ENCODE measurements around the gene LRIG3. TPM values are rescaled to one million over a fixed set of nuclear protein-coding genes. Genes with fewer than 3 reads are reported as not detected.

The LRIG3 gene
- total RNA-seq, 1 donor from 2014 or later: 6.9 TPM

DNA sequence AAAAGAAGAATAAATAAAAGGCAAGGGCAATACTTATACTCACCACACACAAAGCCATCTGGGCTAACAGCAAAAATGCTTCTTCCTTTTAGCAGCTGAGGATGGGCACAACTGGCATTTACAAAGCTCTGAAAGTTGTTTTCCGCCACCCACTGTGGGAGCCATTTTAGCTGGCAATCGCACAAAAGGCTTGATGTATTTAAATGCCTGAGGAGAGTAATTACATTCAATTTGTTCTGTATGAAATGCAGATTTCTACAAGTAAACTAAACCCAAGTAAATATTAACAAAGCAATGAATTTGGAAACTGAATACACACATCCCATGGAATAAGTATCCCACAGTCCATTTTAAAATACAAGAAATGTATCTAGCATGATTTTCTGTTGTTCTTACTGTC, 37.5 kb downstream of the LRIG3 start:
- no peaks in the 10 kb centered on the region for H3K36me3 Mint-ChIP-seq (ENCODE audit: unreplicated experiment)
- H3K4me3 Mint-ChIP-seq (ENCODE audit: unreplicated experiment): no peak overlapping the region
- no peaks in the 10 kb centered on the region for H3K4me1 Mint-ChIP-seq (ENCODE audit: low read depth, unreplicated experiment)
- no peaks in the 10 kb centered on the region for H3K9me3 Mint-ChIP-seq (ENCODE audit: unreplicated experiment)
- no peaks in the 10 kb centered on the region for H3K27me3 Mint-ChIP-seq (ENCODE audit: unreplicated experiment)
- H3K27ac Mint-ChIP-seq (ENCODE audit: unreplicated experiment): no peak overlapping the region
- DNase-seq: no peak
- no peak for TF ChIP-seq CTCF (IDR thresholded peaks at IDR 0.05; ENCODE audit: partially characterized antibody, unreplicated experiment)

DNA sequence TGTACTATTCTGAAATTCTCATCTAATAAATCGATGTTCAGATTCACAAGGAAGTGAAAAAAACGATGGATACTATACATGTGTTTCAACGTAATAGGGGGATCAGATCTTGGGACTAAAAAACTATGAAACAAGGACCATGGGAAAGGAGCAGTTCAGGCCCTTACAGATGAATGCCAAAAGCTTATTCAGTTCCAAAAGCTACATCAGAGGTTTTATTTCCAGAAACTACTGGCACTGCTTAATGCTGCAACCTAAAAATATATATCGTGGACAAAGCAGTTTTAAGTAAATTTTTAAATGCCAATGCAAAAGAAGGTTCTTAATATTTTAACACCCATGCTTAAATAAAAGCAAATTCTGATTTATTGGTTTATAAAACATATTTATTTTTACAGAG, 38.5 kb downstream of the LRIG3 start:
- no peaks in the 10 kb centered on the region for H3K9me3 Mint-ChIP-seq (ENCODE audit: unreplicated experiment)

GRCh38 chr12:58880639-58881038, 39.7 kb downstream of the LRIG3 start:
- no peaks in the 10 kb centered on the region for H3K4me1 Mint-ChIP-seq (ENCODE audit: low read depth, unreplicated experiment)
- H3K27me3 Mint-ChIP-seq (ENCODE audit: unreplicated experiment): no peaks in the 10 kb centered on the region
- no peaks in the 10 kb centered on the region for H3K36me3 Mint-ChIP-seq (ENCODE audit: unreplicated experiment)
- DNase-seq: no peak
- no peak overlapping the region for H3K27ac Mint-ChIP-seq (ENCODE audit: unreplicated experiment)
- no peak overlapping the region for H3K4me3 Mint-ChIP-seq (ENCODE audit: unreplicated experiment)
- H3K9me3 Mint-ChIP-seq (ENCODE audit: unreplicated experiment): no peaks in the 10 kb centered on the region
- TF ChIP-seq CTCF (IDR thresholded peaks at IDR 0.05; ENCODE audit: partially characterized antibody, unreplicated experiment): no peak

More for the DNA sequence above, 38.5 kb downstream of the LRIG3 start:
- no peak for TF ChIP-seq CTCF (IDR thresholded peaks at IDR 0.05; ENCODE audit: partially characterized antibody, unreplicated experiment)
- Mint-ChIP-seq H3K36me3 (ENCODE audit: unreplicated experiment) (no peaks in the 10 kb centered on the region), H3K27ac (ENCODE audit: unreplicated experiment) (no peak overlapping the region), H3K27me3 (ENCODE audit: unreplicated experiment) (no peaks in the 10 kb centered on the region), H3K4me3 (ENCODE audit: unreplicated experiment) (no peak overlapping the region), H3K4me1 (ENCODE audit: low read depth, unreplicated experiment) (no peaks in the 10 kb centered on the region)
- no peak for DNase-seq

GRCh38 chr12:58877243-58877743, 43.0 kb downstream of the LRIG3 start:
- no peak for DNase-seq
- H3K4me1 Mint-ChIP-seq (ENCODE audit: low read depth, unreplicated experiment): no peaks in the 10 kb centered on the region
- H3K9me3 Mint-ChIP-seq (ENCODE audit: unreplicated experiment): no peaks in the 10 kb centered on the region
- H3K36me3 Mint-ChIP-seq (ENCODE audit: unreplicated experiment): no peaks in the 10 kb centered on the region
- TF ChIP-seq CTCF (IDR thresholded peaks at IDR 0.05; ENCODE audit: partially characterized antibody, unreplicated experiment): no peak
- H3K27ac Mint-ChIP-seq (ENCODE audit: unreplicated experiment): no peak overlapping the region
- no peaks in the 10 kb centered on the region for H3K27me3 Mint-ChIP-seq (ENCODE audit: unreplicated experiment)
- H3K4me3 Mint-ChIP-seq (ENCODE audit: unreplicated experiment): no peak overlapping the region

DNA sequence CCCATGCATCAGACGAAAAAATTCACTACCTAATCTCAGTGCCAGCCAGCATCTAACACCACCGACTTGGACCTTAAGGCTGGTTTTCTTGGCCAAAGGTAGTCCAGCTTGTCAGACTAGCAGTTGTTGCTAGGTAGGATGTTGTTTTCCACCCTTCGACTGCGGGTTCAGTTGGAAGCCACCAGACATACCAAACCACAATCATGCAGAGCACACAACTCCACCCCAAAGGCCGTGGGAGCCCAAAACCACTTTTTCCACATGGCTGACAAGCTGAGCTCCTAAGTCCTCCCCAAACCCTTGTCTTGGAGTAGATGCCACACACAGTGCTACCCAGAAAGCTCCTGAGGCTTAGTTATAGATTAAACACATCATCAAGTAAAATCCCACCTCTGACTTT, 46.8 kb downstream of the LRIG3 start:
- H3K36me3 Mint-ChIP-seq (ENCODE audit: unreplicated experiment): no peaks in the 10 kb centered on the region
- no peaks in the 10 kb centered on the region for H3K9me3 Mint-ChIP-seq (ENCODE audit: unreplicated experiment)
- H3K27me3 Mint-ChIP-seq (ENCODE audit: unreplicated experiment): no peaks in the 10 kb centered on the region
- no peak for DNase-seq
- no peaks in the 10 kb centered on the region for H3K4me1 Mint-ChIP-seq (ENCODE audit: low read depth, unreplicated experiment)
- no peak overlapping the region for H3K27ac Mint-ChIP-seq (ENCODE audit: unreplicated experiment)
- TF ChIP-seq CTCF (IDR thresholded peaks at IDR 0.05; ENCODE audit: partially characterized antibody, unreplicated experiment): no peak
- H3K4me3 Mint-ChIP-seq (ENCODE audit: unreplicated experiment): no peak overlapping the region
